Fibroblast of mammary gland (primary cell): ENCODE results near the gene CDK14.
A peak's percentile ranks its signal among the peaks of the same experiment; 100 is the strongest.

Source experiments
- DNase-seq: peaks from one replicate; pipeline ENCODE4 v3.0.0-alpha.2; 2010; ENCODE audit warnings: low read depth
- H3K4me3 ChIP-seq: 2 replicates; pipeline ENCODE4 v1.5.1; 2011; ENCODE audit warnings: low read depth, mild to moderate bottlenecking, low read length, moderate library complexity; ENCODE audit not compliant: control insufficient read depth
- CTCF ChIP-seq: conservative IDR thresholded peaks from 2 replicates; pipeline ENCODE4 v1.5.1; 2011; ENCODE audit warnings: low read depth, low read length, inconsistent platforms; ENCODE audit not compliant: control insufficient read depth, insufficient read depth

The CDK14 gene

GRCh38 chr7:90972906-90973550 lies 376.9 kb downstream of the CDK14 start:
- TF ChIP-seq CTCF, result no peak
- H3K4me3 ChIP-seq, result no peak overlapping the region
- peak; percentile 51 for DNase-seq

- no peak for DNase-seq
- no peak overlapping the region for H3K4me3 ChIP-seq
- TF ChIP-seq CTCF, result no peak
Measured at GRCh38 chr7:90977056-90977455, 380.9 kb downstream of the CDK14 start.

- no peak for TF ChIP-seq CTCF
- no peak overlapping the region for H3K4me3 ChIP-seq
- no peak for DNase-seq
Measured at GRCh38 chr7:90980545-90980944, 384.4 kb downstream of the CDK14 start.

GRCh38 chr7:90982228-90982627 lies 386.1 kb downstream of the CDK14 start:
- H3K4me3 ChIP-seq, result no peak overlapping the region
- TF ChIP-seq CTCF, result no peak
- DNase-seq, result no peak

GRCh38 chr7:90984692-90985091 lies 388.6 kb downstream of the CDK14 start:
- TF ChIP-seq CTCF, result no peak
- no peak for DNase-seq
- H3K4me3 ChIP-seq, result no peak overlapping the region

GRCh38 chr7:90988516-90988915 lies 392.4 kb downstream of the CDK14 start:
- no peak for TF ChIP-seq CTCF
- no peak overlapping the region for H3K4me3 ChIP-seq
- DNase-seq, result no peak
